IPS-15b (cell line): ENCODE results near the gene PRSS12.
"Not testable (repeated sequence)": the region's sequence is repeated elsewhere in the genome, so short reads cannot be mapped to it uniquely, and the experiment has no call there.

Experiments used
- H3K27me3 ChIP-seq: one replicate; pipeline ENCODE4 v1.6.1; 2013; ENCODE audit warnings: low read length; ENCODE audit not compliant: control insufficient read depth, insufficient read depth
- H3K36me3 ChIP-seq: one replicate; pipeline ENCODE4 v1.6.1; 2013; ENCODE audit warnings: low read length; ENCODE audit not compliant: control insufficient read depth, insufficient read depth
- H3K4me1 ChIP-seq: one replicate; pipeline ENCODE4 v1.6.1; 2013; ENCODE audit warnings: mild to moderate bottlenecking, low read length; ENCODE audit not compliant: control insufficient read depth, insufficient read depth
- H3K4me3 ChIP-seq: one replicate; pipeline ENCODE4 v1.5.1; 2013; ENCODE audit warnings: low read depth, low read length
- H3K9ac ChIP-seq: one replicate; pipeline ENCODE4 v1.6.1; 2013; ENCODE audit warnings: low read depth, mild to moderate bottlenecking, low read length
- H3K9me3 ChIP-seq: one replicate; pipeline ENCODE4 v1.6.1; 2013; ENCODE audit warnings: mild to moderate bottlenecking, low read length; ENCODE audit not compliant: control insufficient read depth, insufficient read depth

The PRSS12 gene

DNA sequence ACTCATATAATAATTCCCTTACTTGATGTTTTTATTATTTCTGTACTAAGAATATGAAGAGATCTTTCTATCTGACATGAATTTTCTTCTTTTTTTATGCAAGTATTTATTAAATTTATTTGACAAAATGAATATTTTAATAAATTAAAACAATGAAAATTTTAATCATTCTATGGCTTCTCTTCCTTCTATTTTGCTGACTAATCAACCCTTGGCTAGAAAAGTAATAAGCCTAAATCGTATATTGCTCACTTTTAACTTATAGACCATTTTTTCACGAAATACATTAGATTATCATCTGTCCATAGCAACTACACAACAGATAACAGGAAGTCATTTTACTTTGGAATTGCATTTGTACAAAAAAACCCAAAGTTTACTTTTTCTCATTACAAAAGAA is 38.6 kb downstream of the PRSS12 start:
- Histone ChIP-seq H3K4me3 (no peak overlapping the region), H3K4me1 (no peaks in the 10 kb centered on the region), H3K27me3 (no peaks in the 10 kb centered on the region), H3K9me3 (no peaks in the 10 kb centered on the region), H3K36me3 (no peaks in the 10 kb centered on the region), H3K9ac (no peak overlapping the region)

DNA sequence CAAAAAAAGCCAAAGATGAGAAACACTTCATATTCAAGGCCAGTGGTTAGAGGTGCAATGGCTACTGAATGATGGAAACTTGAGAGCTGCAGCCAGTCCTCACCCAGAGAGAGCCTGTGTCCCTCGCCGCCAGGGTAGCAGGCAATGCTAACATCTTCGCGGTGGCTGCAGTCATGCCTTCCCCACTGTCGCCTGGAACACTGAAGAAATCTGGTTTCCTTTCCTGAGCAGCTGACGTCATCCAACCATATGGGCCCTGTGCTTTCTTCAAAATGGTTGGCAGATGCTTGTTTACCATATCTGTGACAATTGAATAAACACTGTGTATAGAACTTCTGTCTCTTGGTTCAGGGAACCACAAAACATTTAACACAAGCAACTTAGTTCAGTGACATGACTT is 39.7 kb downstream of the PRSS12 start:
- no peak overlapping the region for H3K9ac ChIP-seq
- no peaks in the 10 kb centered on the region for H3K36me3 ChIP-seq
- H3K27me3 ChIP-seq, result no peaks in the 10 kb centered on the region
- H3K4me1 ChIP-seq, result peaks cover 3% of the 10 kb centered on the region
- H3K9me3 ChIP-seq, result no peaks in the 10 kb centered on the region
- no peak overlapping the region for H3K4me3 ChIP-seq

DNA sequence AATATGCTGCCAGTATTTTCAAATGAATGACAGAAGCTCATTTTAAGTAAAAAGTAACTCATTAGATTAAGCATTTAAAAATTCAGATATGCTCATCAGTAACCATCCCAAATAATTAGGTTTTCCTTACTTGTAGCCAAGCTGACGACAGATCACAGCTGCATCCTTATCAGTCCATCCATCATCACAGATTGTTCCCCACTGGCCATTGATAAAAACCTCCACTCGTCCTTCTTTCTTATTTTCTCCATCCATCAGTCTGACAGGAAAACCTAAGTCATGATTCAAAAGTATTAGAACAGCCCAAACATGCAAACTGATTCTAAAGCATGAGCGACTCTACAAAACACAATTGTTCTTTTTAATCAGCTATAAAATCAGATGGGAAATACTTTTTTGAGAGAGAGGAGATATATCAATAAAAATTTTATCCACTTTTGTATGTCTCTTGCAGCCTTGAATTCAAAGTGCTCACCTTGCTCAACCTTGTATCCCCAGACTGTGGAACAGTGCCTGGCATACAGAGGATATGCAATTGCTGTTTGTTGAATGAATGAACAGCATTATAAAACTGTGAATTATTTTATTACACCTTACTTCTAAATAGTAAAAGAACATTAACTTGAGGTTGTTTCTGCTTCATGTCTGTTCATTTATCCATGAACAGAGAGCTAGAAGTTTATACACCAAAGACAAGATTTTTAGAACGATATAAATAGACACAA is 44.3 kb downstream of the PRSS12 start:
- peaks cover 10% of the 10 kb centered on the region for H3K4me1 ChIP-seq
- H3K27me3 ChIP-seq, result no peaks in the 10 kb centered on the region
- H3K4me3 ChIP-seq, result no peak overlapping the region
- H3K9ac ChIP-seq, result no peak overlapping the region
- H3K9me3 ChIP-seq, result no peaks in the 10 kb centered on the region
- H3K36me3 ChIP-seq, result no peaks in the 10 kb centered on the region

DNA sequence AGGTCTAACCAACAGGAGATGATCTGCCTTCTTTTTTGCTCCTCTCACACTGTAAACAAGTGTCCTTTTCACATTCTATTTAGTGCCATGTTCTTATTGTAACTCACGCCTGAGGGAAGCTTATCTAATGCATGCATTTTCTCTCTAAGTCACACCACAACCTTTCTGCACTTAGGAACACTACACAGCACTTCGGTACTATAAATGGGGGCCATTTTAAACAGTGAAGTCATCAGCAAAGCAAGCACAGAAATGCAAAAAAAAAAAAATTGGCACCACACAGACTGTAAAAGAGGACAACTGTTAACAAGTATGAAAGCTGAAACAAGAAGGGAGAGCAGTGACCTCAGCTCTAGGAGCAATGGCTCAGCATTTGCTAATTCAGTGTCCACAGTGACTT is 45.2 kb downstream of the PRSS12 start:
- Histone ChIP-seq H3K9me3 (no peaks in the 10 kb centered on the region), H3K36me3 (no peaks in the 10 kb centered on the region)

GRCh38 chr4:118299619-118300018 is 53.2 kb downstream of the PRSS12 start:
- not testable (repeated sequence) for H3K4me1 ChIP-seq, H3K27me3 ChIP-seq, H3K9me3 ChIP-seq, H3K4me3 ChIP-seq, H3K9ac ChIP-seq, H3K36me3 ChIP-seq

More for the DNA sequence above, 45.2 kb downstream of the PRSS12 start:
- no peak overlapping the region for H3K4me3 ChIP-seq
- peaks cover 10% of the 10 kb centered on the region for H3K4me1 ChIP-seq
- H3K9ac ChIP-seq, result no peak overlapping the region
- H3K27me3 ChIP-seq, result no peaks in the 10 kb centered on the region

DNA sequence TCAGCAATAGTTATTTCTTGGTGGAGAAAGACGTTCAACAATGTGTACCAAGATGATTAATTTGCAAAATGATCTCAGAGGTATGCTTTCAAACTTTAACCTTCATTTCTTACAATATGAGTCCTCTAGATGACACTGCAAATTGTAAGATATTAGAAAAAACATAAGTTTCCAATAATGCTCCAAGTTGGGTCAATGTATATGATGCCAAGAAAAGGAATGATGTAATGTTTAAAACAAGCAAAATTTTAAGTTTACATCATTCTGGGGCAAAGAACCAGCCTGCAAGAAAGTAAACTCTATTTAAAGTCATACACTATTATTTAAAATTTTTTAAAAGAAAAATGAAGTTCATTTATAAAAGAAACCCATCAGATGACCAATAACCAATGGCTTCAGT is 56.1 kb downstream of the PRSS12 start:
- Histone ChIP-seq H3K4me1 (no peaks in the 10 kb centered on the region), H3K4me3 (no peak overlapping the region), H3K36me3 (no peaks in the 10 kb centered on the region), H3K9me3 (no peaks in the 10 kb centered on the region), H3K9ac (no peak overlapping the region), H3K27me3 (no peaks in the 10 kb centered on the region)

- Histone ChIP-seq H3K4me1 (no peaks in the 10 kb centered on the region), H3K36me3 (no peaks in the 10 kb centered on the region), H3K9me3 (no peaks in the 10 kb centered on the region), H3K27me3 (no peaks in the 10 kb centered on the region), H3K9ac (no peak overlapping the region), H3K4me3 (no peak overlapping the region)
Observed at GRCh38 chr4:118290951-118291350, 61.9 kb downstream of the PRSS12 start.

- Histone ChIP-seq H3K9ac (no peak overlapping the region), H3K27me3 (no peaks in the 10 kb centered on the region), H3K9me3 (no peaks in the 10 kb centered on the region)
Observed at GRCh38 chr4:118289794-118290193, 63.0 kb downstream of the PRSS12 start.

GRCh38 chr4:118287711-118288451 is 64.9 kb downstream of the PRSS12 start:
- no peak overlapping the region for H3K9ac ChIP-seq
- H3K4me3 ChIP-seq, result no peak overlapping the region
- no peaks in the 10 kb centered on the region for H3K4me1 ChIP-seq
- no peaks in the 10 kb centered on the region for H3K27me3 ChIP-seq
- H3K9me3 ChIP-seq, result no peaks in the 10 kb centered on the region
- no peaks in the 10 kb centered on the region for H3K36me3 ChIP-seq

More at GRCh38 chr4:118289794-118290193, 63.0 kb downstream of the PRSS12 start:
- Histone ChIP-seq H3K4me1 (no peaks in the 10 kb centered on the region), H3K36me3 (no peaks in the 10 kb centered on the region), H3K4me3 (no peak overlapping the region)

DNA sequence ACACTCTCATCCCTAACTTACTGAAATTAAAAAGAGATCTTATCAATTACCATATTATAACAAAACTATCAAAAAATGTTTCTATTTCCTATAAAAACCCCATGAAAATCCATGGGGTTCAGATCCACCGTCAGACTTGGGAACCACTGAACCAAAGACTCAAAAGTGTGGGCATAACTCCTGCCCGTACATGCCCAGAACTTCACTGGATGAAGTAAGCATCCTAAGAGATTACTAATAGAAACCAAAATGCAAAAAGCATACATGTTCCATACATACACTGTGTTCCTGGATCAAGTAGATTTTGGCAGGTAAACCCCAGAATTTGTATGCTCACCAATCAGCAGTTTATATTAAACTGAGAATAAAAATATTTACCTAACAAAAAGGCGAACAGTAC is 66.1 kb downstream of the PRSS12 start:
- Histone ChIP-seq H3K4me1 (no peaks in the 10 kb centered on the region), H3K36me3 (no peaks in the 10 kb centered on the region), H3K27me3 (no peaks in the 10 kb centered on the region), H3K9ac (no peak overlapping the region), H3K9me3 (no peaks in the 10 kb centered on the region), H3K4me3 (no peak overlapping the region)

- H3K9ac ChIP-seq, result no peak overlapping the region
- H3K27me3 ChIP-seq, result no peaks in the 10 kb centered on the region
- H3K4me1 ChIP-seq, result no peaks in the 10 kb centered on the region
- H3K36me3 ChIP-seq, result no peaks in the 10 kb centered on the region
- no peak overlapping the region for H3K4me3 ChIP-seq
- no peaks in the 10 kb centered on the region for H3K9me3 ChIP-seq
Observed at GRCh38 chr4:118285931-118286330, 66.9 kb downstream of the PRSS12 start.

DNA sequence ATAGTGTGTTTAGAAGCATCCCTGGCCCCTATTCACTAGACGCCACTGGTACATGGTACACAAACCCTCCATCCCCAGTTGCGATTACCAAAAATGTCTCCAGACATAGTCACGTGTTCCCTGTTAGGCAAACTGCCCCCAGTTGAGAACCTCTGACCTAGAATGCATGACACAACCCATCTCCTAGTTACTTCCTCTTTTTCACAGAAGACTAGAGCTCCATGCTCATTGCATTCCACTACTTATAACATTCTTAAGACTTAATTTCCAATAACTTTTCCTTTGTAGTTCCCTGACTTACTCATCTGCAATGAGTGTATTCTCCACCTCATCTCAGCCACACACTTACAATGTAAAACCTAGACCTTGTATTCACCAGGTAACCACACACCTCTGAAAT is 68.6 kb downstream of the PRSS12 start:
- no peaks in the 10 kb centered on the region for H3K36me3 ChIP-seq
- no peaks in the 10 kb centered on the region for H3K9me3 ChIP-seq
- H3K4me1 ChIP-seq, result no peaks in the 10 kb centered on the region
- no peak overlapping the region for H3K4me3 ChIP-seq
- no peak overlapping the region for H3K9ac ChIP-seq
- no peaks in the 10 kb centered on the region for H3K27me3 ChIP-seq
